Gastrocnemius medialis (tissue), 4 donors: ENCODE measurements around the gene PTPRB. TPM values are rescaled to one million over a fixed set of nuclear protein-coding genes. Genes with fewer than 3 reads are reported as not detected.

Source experiments
- ATAC-seq, 2 donors: fragments of 150-250 bp; one replicate each; pipeline ENCODE4 v1.9.1; 2016
- DNase-seq, 2 donors: peaks; one replicate each; pipeline ENCODE4 v3.0.0-alpha.2; 2019
- H3K27ac ChIP-seq, 4 donors: fragments of 200-600 bp; sonication (generic); 1 replicate in 1 of 4; 2 replicates in 3 of 4; pipeline ENCODE4 v1.5.1; 2016 to 2018; ENCODE audit warnings: mild to moderate bottlenecking in 2 of 4, moderate library complexity in 1 of 4
- H3K27me3 ChIP-seq, 3 donors: fragments of 200-600 bp; sonication (generic) in 2 of 3; 1 replicate in 1 of 3; 2 replicates in 2 of 3; pipeline versions ENCODE4 v1.5.1 to v1.6.0; 2016 to 2019; ENCODE audit warnings: mild to moderate bottlenecking in 1 of 3, moderate library complexity in 1 of 3
- H3K36me3 ChIP-seq, 2 donors: fragments of 200-600 bp; sonication (generic) in 1 of 2; one replicate each; pipeline ENCODE4 v1.5.1; 2017 to 2018
- H3K4me1 ChIP-seq, 2 donors: fragments of 200-600 bp; sonication (generic) in 1 of 2; one replicate each; pipeline ENCODE4 v1.5.1; 2016 to 2017; ENCODE audit warnings: mild to moderate bottlenecking in 2 of 2
- H3K4me3 ChIP-seq, 4 donors: fragments of 200-600 bp; sonication (generic) in 3 of 4; 1 replicate in 1 of 4; 2 replicates in 3 of 4; pipeline ENCODE4 v1.5.1; 2016 to 2019; ENCODE audit warnings: mild to moderate bottlenecking in 2 of 4
- H3K9me3 ChIP-seq, 3 donors: fragments of 200-600 bp; sonication (generic) in 2 of 3; 1 replicate in 1 of 3; 2 replicates in 2 of 3; pipeline ENCODE4 v1.5.1; 2016 to 2019
- CTCF ChIP-seq, 5 experiments: fragments of 450-650 bp in 3 of 5; fragments of 200-600 bp in 2 of 5; sonication (generic) in 2 of 5; IDR thresholded peaks in 4 of 5; conservative IDR thresholded peaks in 1 of 5; 1 replicate in 4 of 5; 2 replicates in 1 of 5; pipeline ENCODE4 v1.5.1; 2016 to 2019; ENCODE audit warnings: antibody characterized with exemption in 5 of 5, mild to moderate bottlenecking in 3 of 5, moderate library complexity in 3 of 5
- POLR2A ChIP-seq, 2 donors: fragments of 450-650 bp; IDR thresholded peaks; one replicate each; pipeline ENCODE4 v1.6.1; 2017; ENCODE audit warnings: antibody characterized with exemption in 2 of 2, mild to moderate bottlenecking in 2 of 2, moderate library complexity in 2 of 2
- in situ Hi-C, 4 donors: fragments of 200-750 bp; cut with MboI; loops; one replicate each; pipeline versions ENCODE4 v1.15.0 to v1.8.0; 2017; ENCODE audit warnings: low sequenced_read_pairs in 4 of 4
- intact Hi-C: fragments of 100-400 bp; cut with DNase I; formaldehyde crosslinking; loops from one replicate; pipeline ENCODE4 v1.15.1; 2023; ENCODE audit warnings: low total_unique reads
- total RNA-seq, 4 donors: library from RNA; depleted of rRNA; stranded (reverse); fragments of >200 nt; gene quantifications; one replicate each; pipeline versions ENCODE4 v1.1.0 to v1.2.3, GENCODE V29; 2016

Gene PTPRB
- total RNA-seq, 4 donors from 2014 or later = 11.7 to 22.7 (median 15.9) TPM

- in situ Hi-C loops (no loop called here), intact Hi-C loops (loop anchor here (2.0 kb wide), 1 partner anchor 15 kb away; no protein-coding TSS in a partner anchor)
- Histone ChIP-seq H3K27ac (peak overlapping the region in 3 of 4 donors; percentile 51 to 59 (median 58)), H3K4me1 (no peaks in the 10 kb centered on the region), H3K9me3 (no peaks in the 10 kb centered on the region), H3K27me3 (no peaks in the 10 kb centered on the region), H3K4me3 (no peak overlapping the region), H3K36me3 (no peaks in the 10 kb centered on the region)
- DNase-seq (no peak), ATAC-seq (no peak)
- TF ChIP-seq CTCF (IDR thresholded peaks at IDR 0.05 in 4 of 5, conservative IDR thresholded peaks at IDR 0.05 in 1 of 5) (no peak), POLR2A (IDR thresholded peaks at IDR 0.05) (no peak)
These were observed 24.4 kb upstream of the PTPRB start for GRCh38 chr12:70661466-70662161.

GRCh38 chr12:70660620-70661219, 23.5 kb upstream of the PTPRB start:
- DNase-seq = peak in 1 of 2 donors; percentile 14
- no peak overlapping the region for H3K4me3 ChIP-seq
- peak; percentile 69 to 80 for ATAC-seq
- intact Hi-C loops (loop anchor here (2.0 kb wide), 1 partner anchor 14 kb away; no protein-coding TSS in a partner anchor), in situ Hi-C loops (no loop called here)
- H3K27ac ChIP-seq = peak overlapping the region in 3 of 4 donors; percentile 35 to 51 (median 37)
- no peaks in the 10 kb centered on the region for H3K4me1 ChIP-seq
- H3K27me3 ChIP-seq = no peaks in the 10 kb centered on the region
- no peaks in the 10 kb centered on the region for H3K9me3 ChIP-seq
- H3K36me3 ChIP-seq = no peaks in the 10 kb centered on the region
- TF ChIP-seq CTCF (IDR thresholded peaks at IDR 0.05 in 4 of 5, conservative IDR thresholded peaks at IDR 0.05 in 1 of 5) = no peak
- peak in 1 of 2 donors; percentile 18 for TF ChIP-seq POLR2A (IDR thresholded peaks at IDR 0.05)

GRCh38 chr12:70660002-70660604, 22.9 kb upstream of the PTPRB start:
- Histone ChIP-seq H3K27me3 (no peaks in the 10 kb centered on the region), H3K4me3 (no peak overlapping the region), H3K27ac (peak overlapping the region in 1 of 4 donors; percentile 41), H3K9me3 (no peaks in the 10 kb centered on the region), H3K4me1 (no peaks in the 10 kb centered on the region), H3K36me3 (no peaks in the 10 kb centered on the region)
- TF ChIP-seq POLR2A (IDR thresholded peaks at IDR 0.05) (no peak), CTCF (IDR thresholded peaks at IDR 0.05 in 4 of 5, conservative IDR thresholded peaks at IDR 0.05 in 1 of 5) (no peak)
- ATAC-seq = no peak
- no peak for DNase-seq
- in situ Hi-C loops (no loop called here), intact Hi-C loops (loop anchor here (2.0 kb wide), 1 partner anchor 13 kb away; no protein-coding TSS in a partner anchor)

GRCh38 chr12:70659077-70659606, 21.9 kb upstream of the PTPRB start:
- ATAC-seq (no peak), DNase-seq (no peak)
- Histone ChIP-seq H3K4me1 (no peaks in the 10 kb centered on the region), H3K4me3 (no peak overlapping the region), H3K27me3 (no peaks in the 10 kb centered on the region), H3K9me3 (no peaks in the 10 kb centered on the region), H3K27ac (no peak overlapping the region), H3K36me3 (no peaks in the 10 kb centered on the region)
- intact Hi-C loops = no loop called here
- in situ Hi-C loops = no loop called here
- no peak for TF ChIP-seq POLR2A (IDR thresholded peaks at IDR 0.05)
- no peak for TF ChIP-seq CTCF (IDR thresholded peaks at IDR 0.05 in 4 of 5, conservative IDR thresholded peaks at IDR 0.05 in 1 of 5)
